Lower lobe of right lung (tissue), 2 donors: ENCODE data around the gene TPRA1. TPM values are rescaled to one million over a fixed set of nuclear protein-coding genes. Genes with fewer than 3 reads are reported as not detected.

Source experiments
- ATAC-seq, 2 donors: fragments of 200-7000 bp; cut with Tn5 transposase; one replicate each; pipeline ENCODE4 v1.9.1; 2020 to 2022; ENCODE audit warnings: mild to moderate bottlenecking in 2 of 2, moderate library complexity in 2 of 2
- DNase-seq: peaks from one replicate; pipeline ENCODE4 v3.0.0-alpha.2; 2020
- H3K27ac ChIP-seq: fragments of 200-600 bp; one replicate; pipeline ENCODE4 v1.8.0; 2022
- H3K27me3 ChIP-seq: fragments of 200-600 bp; one replicate; pipeline ENCODE4 v1.8.0; 2022; ENCODE audit warnings: low read depth
- H3K36me3 ChIP-seq: fragments of 200-600 bp; one replicate; pipeline ENCODE4 v1.8.0; 2022; ENCODE audit warnings: mild to moderate bottlenecking
- H3K4me1 ChIP-seq: fragments of 200-600 bp; one replicate; pipeline ENCODE4 v1.8.0; 2022
- H3K4me3 ChIP-seq: fragments of 200-600 bp; one replicate; pipeline ENCODE4 v1.8.0; 2022; ENCODE audit warnings: mild to moderate bottlenecking
- H3K9me3 ChIP-seq: fragments of 200-600 bp; one replicate; pipeline ENCODE4 v1.8.0; 2022
- intact Hi-C: fragments of 100-400 bp; cut with DNase I; formaldehyde crosslinking; loops from one replicate; pipeline ENCODE4 v1.11.0; 2022
- total RNA-seq: library from RNA; stranded (reverse); fragmentation: NEBNext Ultra II Directional; extraction: Animal tissue kit (Norgen Biotek cat#: 25700); gene quantifications from one replicate; pipeline ENCODE4 v1.2.1, GENCODE V29; 2021
- TF ChIP-seq, protein P1 (sequence below): fragments of 200-600 bp; IDR thresholded peaks from one replicate; pipeline ENCODE4 v1.8.0; 2022; ENCODE audit warnings: antibody characterized with exemption, mild to moderate bottlenecking
- donor health status: DM: no; HTN: yes; CAD: no; lungs with severe emphysema.

TPRA1 gene
- total RNA-seq, 1 donor from 2014 or later = 38.8 TPM

DNA sequence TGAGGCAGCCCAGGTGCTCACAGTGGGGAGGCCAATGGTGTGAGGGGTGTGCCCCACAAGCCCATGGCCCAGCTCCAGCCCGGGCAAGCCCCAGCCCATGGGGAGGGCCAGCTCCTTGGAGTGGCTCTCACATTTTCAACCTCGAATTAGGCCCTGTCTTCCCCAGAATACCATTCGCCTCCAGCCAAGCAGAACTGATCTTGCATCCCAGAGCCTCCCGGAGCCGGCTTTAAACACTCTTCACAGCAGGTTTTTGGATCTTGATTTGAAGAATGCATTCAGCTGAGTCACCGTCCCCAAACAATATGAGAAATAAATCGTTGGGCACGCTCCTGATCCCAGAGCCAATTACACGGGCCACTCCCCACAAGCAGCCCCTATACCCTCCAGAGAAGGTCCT is 23.7 kb downstream of the TPRA1 start:
- TF ChIP-seq, protein P1, sequence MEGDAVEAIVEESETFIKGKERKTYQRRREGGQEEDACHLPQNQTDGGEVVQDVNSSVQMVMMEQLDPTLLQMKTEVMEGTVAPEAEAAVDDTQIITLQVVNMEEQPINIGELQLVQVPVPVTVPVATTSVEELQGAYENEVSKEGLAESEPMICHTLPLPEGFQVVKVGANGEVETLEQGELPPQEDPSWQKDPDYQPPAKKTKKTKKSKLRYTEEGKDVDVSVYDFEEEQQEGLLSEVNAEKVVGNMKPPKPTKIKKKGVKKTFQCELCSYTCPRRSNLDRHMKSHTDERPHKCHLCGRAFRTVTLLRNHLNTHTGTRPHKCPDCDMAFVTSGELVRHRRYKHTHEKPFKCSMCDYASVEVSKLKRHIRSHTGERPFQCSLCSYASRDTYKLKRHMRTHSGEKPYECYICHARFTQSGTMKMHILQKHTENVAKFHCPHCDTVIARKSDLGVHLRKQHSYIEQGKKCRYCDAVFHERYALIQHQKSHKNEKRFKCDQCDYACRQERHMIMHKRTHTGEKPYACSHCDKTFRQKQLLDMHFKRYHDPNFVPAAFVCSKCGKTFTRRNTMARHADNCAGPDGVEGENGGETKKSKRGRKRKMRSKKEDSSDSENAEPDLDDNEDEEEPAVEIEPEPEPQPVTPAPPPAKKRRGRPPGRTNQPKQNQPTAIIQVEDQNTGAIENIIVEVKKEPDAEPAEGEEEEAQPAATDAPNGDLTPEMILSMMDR = no peak
- no peaks in the 10 kb centered on the region for H3K4me1 ChIP-seq
- no peak overlapping the region for H3K4me3 ChIP-seq
- no peaks in the 10 kb centered on the region for H3K27me3 ChIP-seq
- no peak for DNase-seq
- no peak for ATAC-seq
- intact Hi-C loops = no loop called here
- H3K9me3 ChIP-seq = no peaks in the 10 kb centered on the region
- peaks cover 14% of the 10 kb centered on the region for H3K36me3 ChIP-seq
- no peak overlapping the region for H3K27ac ChIP-seq

DNA sequence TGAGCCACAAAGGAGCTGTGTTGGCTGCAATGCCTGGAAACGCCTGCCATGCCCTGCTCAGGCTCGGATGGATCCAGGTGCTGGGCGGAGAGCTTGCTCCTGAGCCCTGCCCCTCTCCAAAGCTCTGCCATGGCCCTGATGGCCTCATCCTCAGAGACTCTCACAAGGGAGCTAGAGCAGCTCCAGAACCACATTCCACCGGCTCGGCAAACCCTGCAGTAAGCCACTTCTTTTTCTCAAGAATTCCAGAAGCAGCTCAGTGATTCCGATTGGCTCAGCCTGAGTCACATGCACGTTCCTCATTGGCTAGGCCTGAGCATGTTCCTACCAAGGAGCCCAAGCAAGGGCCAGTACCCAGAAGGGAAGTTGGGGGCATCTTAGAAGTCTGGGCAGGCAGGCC is 24.8 kb downstream of the TPRA1 start:
- TF ChIP-seq, protein P1 = no peak
- Histone ChIP-seq H3K36me3 (peaks cover 6% of the 10 kb centered on the region), H3K27me3 (no peaks in the 10 kb centered on the region), H3K9me3 (no peaks in the 10 kb centered on the region), H3K4me3 (no peak overlapping the region), H3K4me1 (no peaks in the 10 kb centered on the region), H3K27ac (no peak overlapping the region)
- ATAC-seq = no peak
- intact Hi-C loops = no loop called here
- DNase-seq = no peak

DNA sequence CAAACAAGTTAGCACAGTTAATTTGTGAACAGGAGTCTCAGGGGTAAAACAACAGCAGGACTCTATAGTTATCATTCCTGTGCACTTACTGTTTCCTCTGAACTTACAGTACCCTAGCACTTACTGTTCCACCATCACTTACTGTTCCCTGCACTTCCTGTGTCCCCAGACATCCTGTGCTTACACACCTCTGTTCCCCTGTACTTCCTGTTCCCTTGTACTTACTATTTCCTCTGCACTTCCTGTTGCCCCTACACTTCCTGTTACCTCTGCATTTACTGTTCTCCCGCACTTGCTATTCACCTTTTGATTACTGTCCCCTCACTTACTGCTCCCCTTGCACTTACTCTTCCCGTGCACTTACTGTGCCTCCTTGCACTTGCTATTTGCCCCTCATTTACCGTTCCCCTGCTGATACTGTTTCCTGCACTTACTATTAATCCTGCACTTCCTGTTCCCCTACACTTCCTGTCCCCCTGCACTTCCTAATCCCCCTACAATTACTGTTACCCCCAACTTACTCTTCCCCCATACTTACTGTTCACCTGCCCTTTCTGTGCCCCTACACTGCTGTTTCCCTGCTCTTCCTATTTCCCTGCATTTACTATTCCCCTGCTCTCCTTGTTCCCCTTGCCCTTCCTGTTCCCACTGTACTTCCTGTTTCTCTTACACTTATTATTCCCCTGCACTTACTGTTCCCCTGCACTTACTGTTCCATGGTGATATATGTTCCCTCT is 30.3 kb downstream of the TPRA1 start:
- ATAC-seq = no peak
- Histone ChIP-seq H3K9me3 (no peaks in the 10 kb centered on the region), H3K4me3 (no peak overlapping the region), H3K36me3 (no peaks in the 10 kb centered on the region), H3K4me1 (no peaks in the 10 kb centered on the region), H3K27ac (no peak overlapping the region), H3K27me3 (no peaks in the 10 kb centered on the region)
- intact Hi-C loops = no loop called here
- no peak for DNase-seq
- TF ChIP-seq, protein P1 = no peak

DNA sequence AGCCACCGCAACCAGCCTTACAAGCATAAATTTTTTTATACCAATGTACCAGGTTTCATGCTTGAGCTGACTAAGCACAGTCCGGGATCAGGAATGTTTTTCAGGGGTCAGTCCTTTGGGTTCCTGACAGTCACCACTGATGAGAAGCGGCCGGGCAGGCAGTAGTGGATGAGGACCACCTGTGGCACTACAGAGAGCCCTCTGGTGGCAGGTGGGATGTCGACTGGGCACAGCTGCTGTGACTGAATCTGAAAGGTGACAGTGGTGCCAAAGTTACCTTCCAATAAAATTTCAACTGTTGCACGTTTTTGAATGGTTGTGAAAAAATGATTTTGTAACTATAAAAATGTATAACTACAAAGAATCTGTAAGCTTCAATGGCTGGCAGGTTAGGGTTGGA is 34.0 kb downstream of the TPRA1 start:
- no peaks in the 10 kb centered on the region for H3K27me3 ChIP-seq
- intact Hi-C loops = no loop called here
- no peaks in the 10 kb centered on the region for H3K36me3 ChIP-seq
- ATAC-seq (no peak), DNase-seq (no peak)
- H3K9me3 ChIP-seq = no peaks in the 10 kb centered on the region
- H3K27ac ChIP-seq = no peak overlapping the region
- H3K4me1 ChIP-seq = no peaks in the 10 kb centered on the region
- TF ChIP-seq, protein P1 = no peak
- H3K4me3 ChIP-seq = no peak overlapping the region

DNA sequence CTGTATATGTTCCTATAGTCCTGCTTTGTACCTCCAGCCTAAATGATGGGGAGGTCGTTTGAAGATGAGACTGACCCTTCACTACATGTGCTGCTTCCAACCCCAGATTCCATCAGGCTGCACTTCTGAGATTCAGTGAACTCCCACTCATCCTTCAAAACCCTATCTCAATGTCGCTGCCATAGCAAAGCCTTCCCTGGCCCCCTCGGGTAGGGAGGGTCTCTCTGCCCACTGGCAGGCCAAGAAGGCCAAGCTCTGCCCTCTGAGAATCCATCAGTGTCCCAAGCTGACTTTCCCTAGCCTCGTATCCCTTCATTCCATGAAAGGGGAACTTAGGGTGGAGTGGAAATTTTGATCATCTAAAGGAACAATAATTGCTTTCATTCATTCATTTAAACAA is 35.4 kb downstream of the TPRA1 start:
- DNase-seq (no peak), ATAC-seq (no peak)
- Histone ChIP-seq H3K4me3 (no peak overlapping the region), H3K4me1 (no peaks in the 10 kb centered on the region), H3K9me3 (no peaks in the 10 kb centered on the region), H3K27me3 (no peaks in the 10 kb centered on the region), H3K36me3 (no peaks in the 10 kb centered on the region), H3K27ac (no peak overlapping the region)
- intact Hi-C loops = no loop called here
- TF ChIP-seq, protein P1 = no peak
